Lung (tissue), 12 donors: ENCODE results near the gene YWHAG. TPM values are rescaled to one million over a fixed set of nuclear protein-coding genes. Genes with fewer than 3 reads are reported as not detected.
A peak's percentile ranks its signal among the peaks of the same experiment; 100 is the strongest.
"Not testable (repeated sequence)": the region's sequence is repeated elsewhere in the genome, so short reads cannot be mapped to it uniquely, and the experiment has no call there.

Source experiments
- ATAC-seq: fragments of 200-7000 bp; cut with Tn5 transposase; one replicate; pipeline ENCODE4 v1.9.1; 2020; ENCODE audit warnings: moderate number of reproducible peaks; ENCODE audit not compliant: insufficient read depth, low FRiP score
- DNase-seq, 3 donors: peaks; one replicate each; pipeline ENCODE4 v3.0.0-alpha.2; 2013 to 2017
- H3K27ac ChIP-seq, 2 donors: one replicate each; pipeline ENCODE4 v1.5.1; 2013; ENCODE audit warnings: mild to moderate bottlenecking in 2 of 2, moderate library complexity in 2 of 2, control low read depth in 1 of 2, inconsistent platforms in 1 of 2, low read depth in 1 of 2, low read length in 1 of 2
- H3K27me3 ChIP-seq, 3 donors: one replicate each; pipeline ENCODE4 v1.5.1; 2013; ENCODE audit warnings: low read length in 2 of 3; ENCODE audit not compliant: control insufficient read depth in 3 of 3, insufficient read depth in 3 of 3
- H3K36me3 ChIP-seq, 4 donors: one replicate each; pipeline ENCODE4 v1.5.1; 2013; ENCODE audit warnings: low read length in 4 of 4, mild to moderate bottlenecking in 1 of 4, moderate library complexity in 1 of 4; ENCODE audit not compliant: control insufficient read depth in 4 of 4, insufficient read depth in 4 of 4
- H3K4me1 ChIP-seq, 5 donors: one replicate each; pipeline ENCODE4 v1.5.1; 2013; ENCODE audit warnings: low read length in 5 of 5, mild to moderate bottlenecking in 2 of 5, moderate library complexity in 1 of 5; ENCODE audit not compliant: control insufficient read depth in 5 of 5, insufficient read depth in 5 of 5
- H3K4me3 ChIP-seq: one replicate; pipeline ENCODE4 v1.5.1; 2013; ENCODE audit warnings: mild to moderate bottlenecking, control low read depth, moderate library complexity
- H3K9ac ChIP-seq, 2 donors: one replicate each; pipeline ENCODE4 v1.5.1; 2013; ENCODE audit warnings: low read length in 2 of 2, control low read depth in 1 of 2; ENCODE audit not compliant: insufficient read depth in 1 of 2
- H3K9me3 ChIP-seq, 4 donors: one replicate each; pipeline ENCODE4 v1.5.1; 2013; ENCODE audit warnings: low read length in 3 of 4, mild to moderate bottlenecking in 1 of 4, moderate library complexity in 1 of 4; ENCODE audit not compliant: control insufficient read depth in 4 of 4, insufficient read depth in 3 of 4
- CTCF ChIP-seq: IDR thresholded peaks from 2 replicates; pipeline ENCODE4 v1.5.1; 2012; ENCODE audit warnings: mild to moderate bottlenecking; ENCODE audit errors: control extremely low read depth, extremely low read depth
- WGBS, 2 donors: extraction: QIAGEN DNeasy Blood & Tissue Kit; methylation state at CpG; one replicate each; pipeline ENCODE4 v1.1.7; 2013; 5-methylcytosine and 5-hydroxymethylcytosine counted together
- polyA plus RNA-seq, 2 donors: library from polyadenylated mRNA; stranded (reverse); fragments of 200-250 nt; gene quantifications; one replicate each; pipeline ENCODE4 v1.2.1, GENCODE V29; 2013
- total RNA-seq, 2 donors: library from RNA; depleted of rRNA in 1 of 2; stranded (reverse); fragments of >200 nt in 1 of 2; gene quantifications; one replicate each; pipeline ENCODE4 v1.2.1, GENCODE V29; 2014 to 2021
- donor health status: control.
- donor health status: control.
- donor health status: Bipolar disorder and iron deficiency.
- donor health status: healthy.
- donor health status: DM: yes; HTN: yes; CAD: no.

The YWHAG gene
- total and polyA plus RNA-seq, 4 donors, result 34.3 to 123 (median 82.9) TPM

GRCh38 chr7:76291351-76292212, 67.2 kb downstream of the YWHAG start:
- peak; percentile 98 for TF ChIP-seq CTCF
- Histone ChIP-seq H3K36me3 (no peaks in the 10 kb centered on the region), H3K4me1 (peaks cover 0 to 18% (median 8%) of the 10 kb centered on the region in 5 donors), H3K9me3 (no peaks in the 10 kb centered on the region), H3K27me3 (no peaks in the 10 kb centered on the region), H3K27ac (peak overlapping the region; percentile 87 to 98), H3K9ac (peak overlapping the region in 1 of 2 donors; percentile 40), H3K4me3 (peak overlapping the region; percentile 4)
- ATAC-seq, result peak; percentile 79
- WGBS, 2 donors, result 15 to 17% methylated on average over 28 to 30 of the region's 30 CpGs
- peak; percentile 92 to 93 (median 93) for DNase-seq

GRCh38 chr7:76290847-76291350, 67.9 kb downstream of the YWHAG start:
- Histone ChIP-seq H3K4me1 (peaks cover 0 to 18% (median 8%) of the 10 kb centered on the region in 5 donors), H3K27ac (peak overlapping the region in 1 of 2 donors; percentile 98)
- not testable (repeated sequence) for H3K36me3 ChIP-seq, H3K9me3 ChIP-seq, H3K27me3 ChIP-seq, H3K9ac ChIP-seq, ATAC-seq, DNase-seq, H3K4me3 ChIP-seq
- 85 to 86% methylated on average over 6 of the region's 6 CpGs for WGBS, 2 donors

GRCh38 chr7:76286842-76287403, 71.9 kb downstream of the YWHAG start:
- DNase-seq, result no peak
- H3K4me3 ChIP-seq, result no peak overlapping the region
- peaks cover 0 to 28% (median 6%) of the 10 kb centered on the region in 3 donors for H3K27me3 ChIP-seq
- no peaks in the 10 kb centered on the region for H3K9me3 ChIP-seq
- peaks cover 0 to 8% (median 0%) of the 10 kb centered on the region in 5 donors for H3K4me1 ChIP-seq
- no peak for TF ChIP-seq CTCF
- H3K9ac ChIP-seq, result no peak overlapping the region
- no peaks in the 10 kb centered on the region for H3K36me3 ChIP-seq
- ATAC-seq, result no peak
- WGBS, 2 donors, result 90 to 91% methylated on average over 16 of the region's 16 CpGs
- H3K27ac ChIP-seq, result no peak overlapping the region
